ENCODE measurements around the gene B3GLCT. TPM values are rescaled to one million over a fixed set of nuclear protein-coding genes. Genes with fewer than 3 reads are reported as not detected.

B3GLCT gene
- polyA plus RNA-seq, 1 donor from 2014 or later, result 8.2 TPM

DNA sequence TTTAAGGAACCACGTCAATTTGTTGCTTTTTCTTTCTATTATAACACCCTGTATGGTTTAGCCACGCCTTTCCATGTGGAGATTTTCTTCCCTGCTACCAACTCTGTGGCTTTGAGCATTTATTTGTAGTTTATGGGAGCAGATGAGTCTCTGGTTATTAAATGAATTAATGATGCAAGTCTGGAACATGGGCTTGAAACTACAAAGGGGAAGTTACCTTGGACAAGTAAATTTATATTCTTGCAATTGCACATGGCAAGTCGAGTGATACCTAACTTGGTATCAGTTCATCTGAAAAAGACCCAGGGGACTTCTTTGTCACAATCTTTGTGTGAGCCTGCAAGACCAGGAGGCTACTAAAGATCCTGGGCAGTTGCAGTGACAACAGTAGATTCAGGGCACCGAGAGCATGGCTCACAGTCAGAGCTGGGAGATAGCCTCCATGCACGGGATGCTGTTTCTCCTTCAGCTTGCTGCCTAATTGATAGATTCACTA, 24.4 kb downstream of the B3GLCT start:
- TF ChIP-seq SMC3 (conservative IDR thresholded peaks at IDR 0.05; ENCODE audit: poor library complexity), result no peak
- TF ChIP-seq EZH2 (IDR thresholded peaks at IDR 0.05; ENCODE audit: borderline replicate concordance, insufficient read depth, low read length, poor library complexity, severe bottlenecking), result no peak
- TF ChIP-seq POLR2AphosphoS5 (IDR thresholded peaks at IDR 0.05), result no peak
- TF ChIP-seq REST (IDR thresholded peaks at IDR 0.05; ENCODE audit: borderline replicate concordance), result no peak
- no peak for TF ChIP-seq MXI1 (conservative IDR thresholded peaks at IDR 0.05; ENCODE audit: poor library complexity, severe bottlenecking)
- TF ChIP-seq RAD21 (conservative IDR thresholded peaks at IDR 0.05), result no peak
- no peak for TF ChIP-seq EP300 (conservative IDR thresholded peaks at IDR 0.05; ENCODE audit: poor library complexity, severe bottlenecking)
- TF ChIP-seq CTCF (IDR thresholded peaks at IDR 0.05; ENCODE audit: poor library complexity, severe bottlenecking), result no peak
- no peak for TF ChIP-seq TAF1 (IDR thresholded peaks at IDR 0.05; ENCODE audit: low read depth)
- Histone ChIP-seq H4K20me1 (ENCODE audit: insufficient read depth) (no peaks in the 10 kb centered on the region), H3K27ac (ENCODE audit: low read length) (no peak overlapping the region), H3F3A (ENCODE audit: insufficient read depth, low read length, poor library complexity, severe bottlenecking) (no peaks in the 10 kb centered on the region), H3K27me3 (ENCODE audit: insufficient read depth, low read depth, low read length) (no peaks in the 10 kb centered on the region), H3K9me2 (ENCODE audit: insufficient read depth, low read length) (no peaks in the 10 kb centered on the region), H3K9ac (ENCODE audit: low read length) (no peak overlapping the region), H3K4me2 (ENCODE audit: low read length) (no peak overlapping the region), H3K79me2 (replicated peaks; ENCODE audit: insufficient read depth, low read length) (no peaks in the 10 kb centered on the region), H3K9me3 (ENCODE audit: low read length) (no peaks in the 10 kb centered on the region), H3K36me3 (ENCODE audit: insufficient read depth, low read length) (no peaks in the 10 kb centered on the region), H3K4me3 (ENCODE audit: low read length) (no peak overlapping the region), H2AFZ (ENCODE audit: low read depth, low read length) (no peak overlapping the region)

- Histone ChIP-seq H3K79me2 (replicated peaks; ENCODE audit: insufficient read depth, low read length) (no peaks in the 10 kb centered on the region), H2AFZ (ENCODE audit: low read depth, low read length) (no peak overlapping the region), H3K9me3 (ENCODE audit: low read length) (no peaks in the 10 kb centered on the region), H3K36me3 (ENCODE audit: insufficient read depth, low read length) (no peaks in the 10 kb centered on the region), H3F3A (ENCODE audit: insufficient read depth, low read length, poor library complexity, severe bottlenecking) (no peaks in the 10 kb centered on the region), H3K9ac (ENCODE audit: low read length) (no peak overlapping the region), H3K4me2 (ENCODE audit: low read length) (no peak overlapping the region), H3K27me3 (ENCODE audit: insufficient read depth, low read depth, low read length) (no peaks in the 10 kb centered on the region), H4K20me1 (ENCODE audit: insufficient read depth) (no peaks in the 10 kb centered on the region), H3K4me3 (ENCODE audit: low read length) (no peak overlapping the region), H3K9me2 (ENCODE audit: insufficient read depth, low read length) (no peaks in the 10 kb centered on the region), H3K27ac (ENCODE audit: low read length) (no peak overlapping the region)
- TF ChIP-seq POLR2AphosphoS5 (IDR thresholded peaks at IDR 0.05) (peak; percentile 19), EZH2 (IDR thresholded peaks at IDR 0.05; ENCODE audit: borderline replicate concordance, insufficient read depth, low read length, poor library complexity, severe bottlenecking) (no peak), EP300 (conservative IDR thresholded peaks at IDR 0.05; ENCODE audit: poor library complexity, severe bottlenecking) (peak; percentile 19), RAD21 (conservative IDR thresholded peaks at IDR 0.05) (no peak), TAF1 (IDR thresholded peaks at IDR 0.05; ENCODE audit: low read depth) (no peak)
Observed at GRCh38 chr13:31224963-31225559, 25.3 kb downstream of the B3GLCT start.
